GM12872 (cell line): ENCODE measurements around the gene GAPVD1.

Experiments used
- TF ChIP-seq, protein P1 (sequence below): IDR thresholded peaks from 3 replicates; pipeline ENCODE4 v1.5.1; 2011; ENCODE audit warnings: low read depth, mild to moderate bottlenecking, low read length, moderate library complexity; ENCODE audit not compliant: insufficient read depth

GAPVD1 gene

DNA sequence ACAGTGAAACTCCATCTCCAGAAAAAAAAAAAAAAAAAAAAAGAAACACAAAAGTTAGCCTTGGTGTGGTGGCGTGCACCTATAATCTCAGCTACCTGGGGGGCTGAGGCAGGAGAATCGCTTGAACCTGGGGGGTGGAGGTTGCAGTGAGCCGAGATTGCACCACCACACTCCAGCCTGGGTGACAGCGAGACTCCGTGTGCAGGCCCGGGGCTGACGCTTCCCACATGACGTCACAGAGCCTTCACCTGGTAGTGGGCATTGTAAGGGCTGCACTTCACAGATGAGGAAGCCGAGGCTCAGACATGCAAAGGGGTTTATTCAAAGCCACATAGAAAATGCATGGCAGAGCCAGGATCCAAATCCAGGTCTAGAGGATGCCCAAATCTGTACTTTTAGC, 114.2 kb downstream of the GAPVD1 start:
- TF ChIP-seq, protein P1, sequence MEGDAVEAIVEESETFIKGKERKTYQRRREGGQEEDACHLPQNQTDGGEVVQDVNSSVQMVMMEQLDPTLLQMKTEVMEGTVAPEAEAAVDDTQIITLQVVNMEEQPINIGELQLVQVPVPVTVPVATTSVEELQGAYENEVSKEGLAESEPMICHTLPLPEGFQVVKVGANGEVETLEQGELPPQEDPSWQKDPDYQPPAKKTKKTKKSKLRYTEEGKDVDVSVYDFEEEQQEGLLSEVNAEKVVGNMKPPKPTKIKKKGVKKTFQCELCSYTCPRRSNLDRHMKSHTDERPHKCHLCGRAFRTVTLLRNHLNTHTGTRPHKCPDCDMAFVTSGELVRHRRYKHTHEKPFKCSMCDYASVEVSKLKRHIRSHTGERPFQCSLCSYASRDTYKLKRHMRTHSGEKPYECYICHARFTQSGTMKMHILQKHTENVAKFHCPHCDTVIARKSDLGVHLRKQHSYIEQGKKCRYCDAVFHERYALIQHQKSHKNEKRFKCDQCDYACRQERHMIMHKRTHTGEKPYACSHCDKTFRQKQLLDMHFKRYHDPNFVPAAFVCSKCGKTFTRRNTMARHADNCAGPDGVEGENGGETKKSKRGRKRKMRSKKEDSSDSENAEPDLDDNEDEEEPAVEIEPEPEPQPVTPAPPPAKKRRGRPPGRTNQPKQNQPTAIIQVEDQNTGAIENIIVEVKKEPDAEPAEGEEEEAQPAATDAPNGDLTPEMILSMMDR = no peak

DNA sequence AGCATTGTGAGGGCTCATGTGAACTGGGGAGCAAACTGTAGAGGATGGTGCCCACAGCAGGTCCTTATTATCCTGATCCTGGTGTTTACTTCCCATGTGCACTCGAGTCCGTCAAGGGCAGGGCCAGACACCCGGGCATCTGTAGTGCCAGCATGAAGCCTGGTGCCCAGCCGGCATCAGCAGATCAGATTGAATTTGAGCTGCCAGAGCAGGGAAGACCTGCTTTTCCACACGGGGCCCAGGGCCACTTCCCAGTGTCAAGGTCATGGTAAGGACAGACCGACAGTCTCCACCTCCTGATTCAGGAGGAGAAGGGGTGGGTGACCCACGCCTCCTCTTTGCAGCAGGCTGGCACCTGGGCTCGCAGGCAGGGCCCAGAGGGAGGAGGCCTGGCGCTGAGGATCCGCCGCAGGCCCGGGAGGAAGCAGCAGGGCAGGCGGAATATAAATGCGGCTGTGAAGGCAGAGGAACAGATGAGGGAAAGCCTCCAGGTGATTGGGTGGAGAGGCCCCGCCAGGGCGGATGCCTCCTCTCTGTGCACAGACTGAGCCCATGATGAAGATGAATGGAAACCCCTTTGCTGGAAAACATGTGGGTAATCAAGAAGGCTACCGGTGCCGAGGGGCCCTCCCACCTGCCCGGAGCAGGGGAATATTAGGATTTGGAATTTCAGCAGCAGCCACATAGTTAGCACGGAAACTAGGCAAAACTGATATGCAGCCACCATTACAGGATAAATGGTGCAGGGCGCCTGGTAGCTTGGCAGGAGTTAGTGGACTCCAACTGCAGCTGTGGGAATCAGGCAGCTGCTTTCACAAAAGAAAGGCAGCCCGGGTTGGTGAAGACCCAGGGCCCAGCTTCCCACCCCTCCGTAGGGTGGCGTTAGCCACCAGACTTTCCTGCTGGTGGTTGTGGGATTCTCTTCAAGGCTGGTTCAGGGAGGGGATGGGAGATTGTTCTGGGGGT, 114.9 kb downstream of the GAPVD1 start:
- TF ChIP-seq, protein P1 = no peak

DNA sequence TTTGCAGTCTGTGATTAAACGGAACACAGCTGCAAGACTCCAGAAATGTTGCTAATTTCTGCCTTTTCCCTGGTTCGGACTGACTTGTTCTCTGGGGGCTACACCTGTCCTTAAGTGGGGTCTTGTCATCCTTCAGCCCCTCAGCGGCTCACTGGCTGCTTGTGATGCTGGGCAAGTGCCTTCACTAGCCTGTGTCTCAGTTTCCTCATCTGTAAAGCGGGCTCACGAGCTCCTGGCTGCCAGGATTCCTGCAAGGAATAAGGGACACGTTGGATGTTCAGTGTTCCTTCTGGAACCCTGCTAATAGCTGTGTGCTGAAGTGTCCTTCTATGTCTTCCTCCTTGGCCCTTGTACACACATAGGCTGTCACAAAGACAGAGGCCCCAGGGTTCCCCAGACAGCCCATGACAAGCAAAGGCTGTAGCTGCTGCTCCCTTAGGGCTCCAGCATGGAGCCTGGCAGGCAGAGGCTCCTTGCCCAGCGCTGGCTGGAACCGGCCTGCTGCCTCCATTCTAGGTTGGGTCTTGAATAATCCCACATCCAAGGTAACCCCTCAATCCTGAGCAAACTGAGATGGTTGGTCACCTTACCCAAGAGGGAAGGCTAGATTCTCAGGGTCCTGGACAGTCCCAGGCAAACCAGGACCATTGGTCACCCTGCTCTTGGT, 116.1 kb downstream of the GAPVD1 start:
- TF ChIP-seq, protein P1 = no peak

DNA sequence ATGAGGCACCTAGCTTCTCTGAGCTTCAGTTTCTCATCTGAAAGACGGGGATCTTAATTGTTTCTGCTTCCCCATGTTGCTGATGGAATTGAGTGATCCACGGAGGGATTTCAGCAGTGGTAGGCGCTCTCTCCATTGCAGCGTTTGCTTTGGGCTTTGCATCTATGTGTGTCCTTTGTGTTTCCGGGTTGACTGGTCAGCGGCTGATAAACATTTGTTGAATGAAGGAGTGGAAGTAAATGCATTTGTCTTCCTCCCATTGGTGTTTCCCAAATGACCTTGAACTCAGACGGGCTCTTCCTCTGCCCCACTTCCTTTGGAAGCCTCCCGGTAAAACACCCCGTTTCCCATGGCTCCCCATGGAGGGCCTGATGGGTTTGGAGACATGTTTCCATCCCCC, 117.2 kb downstream of the GAPVD1 start:
- TF ChIP-seq, protein P1 = no peak

DNA sequence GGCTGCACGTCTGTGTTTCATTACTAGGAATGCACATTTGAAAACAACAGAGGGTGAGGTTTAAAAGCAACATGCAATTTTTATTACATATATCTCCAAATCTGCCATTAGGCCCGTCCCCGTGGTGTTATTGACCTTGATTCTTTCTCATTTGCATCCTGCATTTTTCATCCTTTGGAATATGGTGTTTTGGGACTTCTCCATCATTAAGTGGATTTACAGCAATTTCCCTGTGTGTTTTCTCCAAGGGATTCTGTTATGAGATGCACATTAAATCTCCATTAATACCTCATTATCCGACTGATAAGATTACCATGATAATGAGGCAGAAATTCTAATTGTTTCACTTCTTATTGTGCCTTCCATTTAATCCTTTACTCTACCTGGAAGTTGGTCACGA, 117.6 kb downstream of the GAPVD1 start:
- TF ChIP-seq, protein P1 = no peak

DNA sequence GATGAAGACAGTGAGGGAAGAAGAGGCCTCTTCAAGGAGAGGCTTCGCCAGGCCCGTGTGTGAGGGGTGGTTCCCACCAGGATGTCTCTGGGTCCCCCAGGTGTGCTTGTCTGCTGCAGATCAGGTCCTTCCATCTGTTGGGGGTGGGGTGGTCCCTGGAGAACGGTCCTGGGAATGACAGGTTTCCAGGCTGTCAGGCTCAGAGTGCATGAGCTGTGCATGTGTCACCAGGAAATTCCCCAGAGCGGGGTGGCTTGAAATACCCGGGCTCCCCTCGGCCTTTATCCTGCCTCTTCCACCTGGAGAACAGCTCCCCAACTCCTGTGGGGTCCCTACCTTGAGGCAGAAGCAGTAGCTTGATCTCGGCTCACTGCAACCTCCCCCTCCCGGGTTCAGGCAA, 118.8 kb downstream of the GAPVD1 start:
- TF ChIP-seq, protein P1 = no peak

DNA sequence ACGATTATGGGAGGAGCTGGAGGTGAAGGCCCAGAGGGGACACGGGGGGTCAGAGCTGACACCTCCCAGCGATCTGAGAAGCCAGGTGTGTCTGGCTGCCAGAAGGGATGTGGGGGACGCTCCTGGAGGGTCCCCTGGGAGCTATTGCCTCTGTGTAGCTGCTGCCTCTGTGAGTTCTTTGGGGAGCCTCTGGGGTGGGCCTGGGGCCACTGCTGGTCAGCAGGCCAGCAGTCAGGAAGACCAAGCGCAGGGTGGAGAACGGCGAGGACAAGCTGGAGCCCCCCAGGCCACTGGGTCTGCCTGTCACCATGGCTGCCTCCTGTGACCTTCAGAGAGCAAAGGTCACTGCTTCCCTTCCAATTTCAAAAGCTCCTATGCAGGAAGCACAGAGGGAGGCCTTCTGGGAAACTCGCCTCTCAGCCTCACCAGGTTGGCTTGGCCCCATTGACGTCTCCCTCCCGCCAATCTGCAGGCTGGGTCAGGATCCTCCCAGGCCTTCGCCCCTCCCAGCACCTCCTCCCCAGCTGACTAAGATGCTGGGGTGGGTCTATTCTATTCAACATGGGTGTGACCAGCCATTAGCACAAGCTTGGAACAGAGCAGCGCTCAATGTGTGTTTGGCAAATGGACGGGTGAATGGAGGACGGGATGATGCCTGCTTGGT, 126.4 kb downstream of the GAPVD1 start:
- TF ChIP-seq, protein P1 = no peak
